ENCODE data around the gene STK17A. TPM values are rescaled to one million over a fixed set of nuclear protein-coding genes. Genes with fewer than 3 reads are reported as not detected.
"Not testable (repeated sequence)": the region's sequence is repeated elsewhere in the genome, so short reads cannot be mapped to it uniquely, and the experiment has no call there.

Gene STK17A
- polyA plus RNA-seq, 3 donors = 16.2 to 27.5 (median 25.0) TPM

DNA sequence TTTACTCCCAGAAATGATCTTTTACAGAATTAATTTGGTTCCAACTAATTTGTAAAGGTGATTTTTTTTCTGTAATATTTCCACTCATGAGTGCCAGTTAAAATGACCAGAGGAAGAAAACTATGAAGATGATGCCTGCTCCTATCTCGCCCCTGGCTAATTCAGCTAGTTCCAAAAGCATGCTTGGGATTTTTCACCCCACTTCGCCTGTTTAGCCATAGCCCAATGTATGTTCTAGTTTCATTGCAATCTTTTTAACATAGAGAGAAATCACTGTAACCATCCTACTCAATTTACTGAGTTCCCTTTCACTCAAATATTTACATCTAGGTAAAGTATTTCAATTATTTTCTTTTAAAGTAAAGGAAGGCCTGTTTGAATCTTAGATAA is 23.0 kb upstream of the STK17A start:
- DNase-seq = no peak

DNA sequence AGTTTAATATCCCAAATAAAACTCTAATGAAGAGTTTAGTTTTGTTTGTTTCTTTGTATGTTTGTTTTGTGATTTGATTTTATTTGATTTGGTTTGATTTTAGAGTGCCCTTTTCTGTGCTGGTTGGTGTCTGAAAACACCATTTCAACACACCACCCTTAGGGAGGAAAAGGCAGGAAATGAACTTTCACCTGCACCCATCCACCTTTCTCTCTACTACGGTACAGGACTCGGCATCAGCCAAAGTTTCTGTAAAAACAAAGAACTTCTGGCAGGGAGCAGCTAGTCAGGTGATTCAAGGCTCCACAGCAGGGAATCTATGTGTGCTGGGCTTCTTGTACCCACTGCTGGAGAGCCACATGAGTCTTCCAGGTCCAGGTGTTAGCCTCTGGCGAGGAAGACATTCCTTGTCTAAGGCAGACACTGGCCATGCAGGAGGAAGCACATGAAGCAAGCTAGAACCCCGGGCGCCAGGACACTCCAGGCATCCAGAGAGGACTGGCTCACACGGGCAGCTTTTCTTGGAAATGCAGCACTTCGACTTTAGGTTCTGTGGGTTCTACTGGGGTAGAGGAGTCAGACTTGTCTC is 22.1 kb upstream of the STK17A start:
- no peak for DNase-seq

- no peak for DNase-seq
Observed at GRCh38 chr7:43562383-43562782, 20.5 kb upstream of the STK17A start.

GRCh38 chr7:43565786-43566185 is 17.1 kb upstream of the STK17A start:
- no peak for DNase-seq

- no peak for DNase-seq
Observed at GRCh38 chr7:43568529-43568928, 14.4 kb upstream of the STK17A start.

DNA sequence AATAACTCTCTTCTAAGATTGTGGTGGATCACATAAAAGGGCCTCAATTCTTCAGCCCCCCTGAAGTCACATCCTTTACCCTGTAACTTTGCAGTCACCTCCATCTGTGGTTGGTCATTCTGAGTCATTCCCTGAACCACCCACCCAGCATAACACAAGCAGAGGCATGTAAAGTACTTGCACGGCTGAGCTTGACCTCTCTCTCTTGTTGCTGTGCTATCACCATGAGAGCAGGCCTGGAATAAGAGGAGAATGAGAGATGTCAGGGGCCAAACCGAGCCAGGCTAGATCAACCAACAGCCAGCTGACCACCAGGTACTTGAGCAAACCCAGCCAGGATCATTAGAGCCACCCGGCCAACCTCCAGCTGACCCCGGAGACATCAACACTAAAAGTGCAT is 13.5 kb upstream of the STK17A start:
- DNase-seq = no peak

GRCh38 chr7:43570688-43571365 is 12.1 kb upstream of the STK17A start:
- DNase-seq = no peak

- DNase-seq = no peak
Observed at GRCh38 chr7:43572516-43573049, 10.3 kb upstream of the STK17A start.

- not testable (repeated sequence) for DNase-seq
Observed at GRCh38 chr7:43573832-43574231, 9.1 kb upstream of the STK17A start.

DNA sequence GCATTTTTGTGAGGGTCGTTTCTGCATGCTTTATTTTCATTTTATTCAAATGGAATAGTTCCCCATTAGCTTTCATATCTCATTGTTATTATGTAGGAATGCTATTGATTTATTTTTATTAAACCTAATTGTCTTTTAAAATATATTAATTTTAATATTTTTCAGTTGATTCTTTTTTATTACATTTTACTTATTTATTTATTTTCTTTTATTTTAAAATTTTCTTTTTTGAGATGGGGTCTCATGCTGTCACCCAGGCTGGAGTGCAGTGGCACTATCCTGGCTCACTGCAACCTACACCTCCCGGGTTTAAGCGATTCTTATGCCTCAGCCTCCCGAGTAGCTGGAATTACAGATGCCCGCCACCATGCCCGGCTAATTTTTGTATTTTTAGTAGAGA is 7.4 kb upstream of the STK17A start:
- no peak for DNase-seq

DNA sequence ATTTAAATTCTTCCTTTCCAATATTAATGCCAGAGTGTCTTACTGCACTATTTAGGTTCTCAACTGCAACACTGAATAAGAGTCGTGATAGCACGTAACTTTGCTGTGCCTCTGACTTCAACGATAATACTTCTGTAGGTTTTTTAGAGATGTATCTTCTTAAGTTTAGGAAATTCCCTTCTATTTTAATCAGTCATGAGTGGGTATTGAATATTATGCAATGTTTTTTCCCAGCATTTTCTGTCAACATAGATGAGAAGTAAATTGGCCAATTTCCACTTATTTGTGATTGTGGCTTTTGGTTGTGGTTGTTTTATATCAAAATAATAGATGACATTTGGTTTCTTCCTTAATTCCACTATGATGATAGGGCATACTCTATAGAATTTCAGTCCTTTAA is 6.7 kb upstream of the STK17A start:
- DNase-seq = no peak

GRCh38 chr7:43577485-43577951 is 5.4 kb upstream of the STK17A start:
- no peak for DNase-seq

DNA sequence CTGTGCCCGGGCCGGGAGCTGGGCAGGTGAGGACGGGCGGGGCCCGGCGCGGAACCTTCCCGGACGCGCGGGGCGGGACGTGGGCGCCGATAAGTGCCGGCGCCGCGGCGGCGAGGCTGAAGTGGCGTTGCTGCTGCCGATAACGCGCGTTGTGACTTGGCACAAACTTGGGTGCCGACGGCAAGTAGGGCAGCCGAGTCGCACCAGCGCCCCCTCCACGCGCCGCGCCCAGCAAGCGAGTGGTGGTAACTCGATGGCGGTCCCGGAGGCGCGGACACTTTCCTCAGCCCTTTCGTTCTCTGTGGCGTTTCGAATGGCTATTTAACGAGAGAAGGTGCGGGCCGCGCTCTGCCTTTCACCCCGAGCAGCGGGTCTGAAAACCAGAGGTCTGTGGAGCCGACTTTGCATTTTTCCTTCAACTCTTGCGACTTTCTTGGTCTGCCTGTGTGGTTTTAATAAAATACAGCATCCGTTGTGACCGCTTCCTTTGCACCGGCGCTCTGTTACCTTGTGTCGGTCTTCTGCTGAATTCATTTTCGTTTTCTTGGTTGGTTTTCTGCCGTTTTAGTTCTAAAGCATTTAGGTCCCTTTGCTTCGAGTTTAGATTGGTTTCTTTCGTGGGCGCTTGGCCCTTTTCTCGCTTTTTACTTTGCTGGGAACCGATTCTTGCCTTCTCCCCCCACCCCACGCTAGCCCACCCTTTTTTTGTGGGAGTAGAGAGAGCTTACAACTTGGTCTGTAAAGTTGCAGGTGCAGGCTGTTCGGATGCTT is 701 bp downstream of the STK17A start:
- DNase-seq = peak; percentile 55

DNA sequence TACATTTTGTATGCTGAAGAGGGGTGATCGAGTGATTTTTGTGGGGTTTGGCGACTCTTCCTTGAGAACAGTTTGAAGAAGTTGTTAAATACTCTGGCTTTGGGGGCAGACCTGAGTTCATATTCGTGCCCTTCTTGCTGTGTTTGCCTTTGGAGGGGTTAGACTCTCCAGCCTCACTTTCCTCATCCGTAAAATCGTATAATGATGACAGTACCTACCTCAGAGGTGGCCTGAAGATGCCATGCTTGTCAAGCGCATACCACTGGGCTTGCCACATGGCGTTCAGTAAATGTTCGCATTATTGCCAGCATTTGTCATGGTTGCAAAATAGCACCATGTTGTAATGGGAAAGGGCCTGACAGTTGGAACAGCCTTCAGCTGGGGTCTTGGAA is 1.3 kb downstream of the STK17A start:
- no peak for DNase-seq

- DNase-seq = not testable (repeated sequence)
Observed at GRCh38 chr7:43584733-43585132, 1.8 kb downstream of the STK17A start.

GRCh38 chr7:43585562-43585961 is 2.7 kb downstream of the STK17A start:
- no peak for DNase-seq

DNA sequence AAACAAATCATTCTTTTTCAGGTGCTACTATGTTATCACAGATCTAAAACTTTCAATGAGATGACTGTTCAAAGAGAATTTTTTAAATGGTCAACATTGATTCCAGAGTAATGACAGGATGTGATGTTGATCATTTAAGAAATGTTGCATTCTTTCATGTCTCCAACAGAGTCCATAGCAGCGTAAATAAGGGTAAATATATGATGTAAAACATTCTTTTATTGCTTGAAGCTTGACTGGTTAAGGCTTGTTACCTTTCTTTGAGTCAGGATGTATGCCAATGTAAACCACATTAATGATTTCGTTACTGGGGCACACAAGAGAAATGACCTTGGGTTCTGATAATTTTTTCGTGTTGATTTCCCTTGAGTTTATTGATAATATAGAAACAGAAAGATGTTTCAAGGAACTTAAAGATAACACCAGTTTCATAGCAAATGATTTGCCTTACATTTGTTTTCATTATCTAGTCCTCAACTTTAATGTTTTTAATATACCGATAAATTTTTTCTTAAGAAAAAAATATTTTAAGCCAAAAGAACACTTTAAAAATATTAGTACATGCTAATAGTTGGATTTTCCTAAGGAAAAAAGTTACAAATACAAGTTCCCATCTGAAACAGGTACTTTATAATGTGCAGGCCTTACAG is 3.5 kb downstream of the STK17A start:
- DNase-seq = no peak

DNA sequence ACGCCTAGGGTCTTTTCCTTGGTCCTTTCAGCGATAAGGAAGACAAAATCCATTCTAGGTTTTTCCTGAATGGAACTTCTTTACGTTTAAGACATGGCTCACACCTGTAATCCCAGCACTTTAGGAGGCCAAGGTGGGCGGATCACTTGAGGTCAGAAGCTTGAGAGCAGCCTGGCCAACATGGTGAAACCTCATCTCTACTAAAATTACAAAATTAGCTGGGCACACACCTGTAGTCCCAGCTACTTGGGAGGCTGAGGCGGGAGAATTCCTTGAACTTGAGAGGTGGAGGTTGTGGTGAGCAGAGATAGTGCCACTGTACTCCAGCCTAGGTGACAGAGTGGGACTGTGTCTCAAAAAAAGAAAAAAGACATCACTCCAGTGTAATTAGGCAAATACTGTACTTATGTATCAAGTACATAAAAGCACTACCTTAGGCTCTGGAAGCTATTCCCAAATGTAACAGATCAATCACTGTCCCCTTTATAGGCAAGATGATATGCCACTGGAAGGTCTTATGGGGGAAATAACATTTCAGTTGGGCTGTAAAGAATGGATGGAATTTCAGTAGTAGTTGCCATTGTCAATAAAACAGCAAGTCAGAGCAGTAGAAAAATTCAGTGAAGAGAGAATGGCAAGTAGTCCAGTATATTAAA is 5.7 kb downstream of the STK17A start:
- no peak for DNase-seq

DNA sequence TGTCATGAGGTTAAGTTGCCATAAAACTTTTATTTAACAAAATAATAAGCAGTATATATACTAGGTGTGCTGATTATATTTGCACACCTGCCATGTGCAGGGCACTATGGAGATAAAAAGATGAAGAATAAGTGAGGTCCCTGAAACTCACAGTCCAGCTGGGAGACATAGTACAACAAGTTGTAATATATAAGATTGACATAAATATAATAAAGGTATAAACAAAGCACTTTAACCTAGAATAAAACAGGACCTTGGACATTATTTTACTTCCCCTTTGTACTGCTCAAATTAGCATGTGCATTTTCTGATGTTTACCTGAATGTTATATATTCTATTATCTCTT is 6.2 kb downstream of the STK17A start:
- no peak for DNase-seq

- no peak for DNase-seq
Observed at GRCh38 chr7:43589728-43590127, 6.8 kb downstream of the STK17A start.

DNA sequence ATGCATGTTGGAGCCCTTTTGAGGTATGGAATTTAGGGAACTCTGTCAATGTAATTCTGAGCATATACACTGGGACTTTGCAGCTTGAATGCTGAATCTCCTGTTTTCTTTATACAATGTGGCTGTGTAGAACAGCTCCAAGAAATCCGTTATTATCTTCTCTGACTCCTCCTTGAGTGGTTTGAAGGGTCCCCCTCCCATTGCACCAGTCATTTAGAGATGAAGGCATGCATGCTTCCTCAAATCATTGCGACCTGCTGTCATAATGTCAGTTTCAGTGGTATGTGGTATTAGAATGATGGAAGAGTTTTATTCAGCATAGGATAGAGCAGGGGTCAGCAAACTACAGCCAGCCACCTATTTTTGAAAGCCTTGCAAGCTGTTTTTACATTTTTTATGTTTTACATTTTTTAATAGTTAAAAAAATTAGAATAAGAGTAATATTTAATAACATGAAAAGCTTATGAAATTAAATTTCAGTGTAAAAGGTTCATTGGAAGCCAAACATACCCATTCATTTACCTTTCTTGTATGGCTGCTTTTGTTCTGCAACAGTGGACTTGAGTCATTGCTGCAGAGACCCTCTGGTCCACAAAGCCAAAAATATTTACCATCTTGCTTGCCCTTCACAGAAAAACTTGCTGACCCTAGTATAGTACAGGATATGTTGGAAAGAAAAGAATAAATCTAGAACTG is 8.1 kb downstream of the STK17A start:
- DNase-seq = no peak
